Hepatocyte (in vitro differentiated cells): Measurements from ENCODE around the gene DNMT3A. TPM values are rescaled to one million over a fixed set of nuclear protein-coding genes. Genes with fewer than 3 reads are reported as not detected.

ENCODE experiments used
- DNase-seq: peaks from one replicate; pipeline ENCODE4 v3.0.0-alpha.2; 2016; ENCODE audit warnings: low spot score
- H2AFZ ChIP-seq: fragments of 200-600 bp; sonication (generic); 2 replicates; pipeline ENCODE4 v1.6.0; 2016; ENCODE audit warnings: antibody characterized with exemption, mild to moderate bottlenecking
- H3K27ac ChIP-seq: fragments of 200-600 bp; sonication (generic); 2 replicates; pipeline ENCODE4 v1.5.1; 2016; ENCODE audit warnings: mild to moderate bottlenecking
- H3K27me3 ChIP-seq: fragments of 200-600 bp; sonication (generic); 2 replicates; pipeline ENCODE4 v1.6.1; 2016
- H3K36me3 ChIP-seq: fragments of 200-600 bp; sonication (generic); replicated peaks from 2 replicates; pipeline ENCODE4 v1.5.1; 2016; ENCODE audit warnings: low read depth; ENCODE audit not compliant: insufficient read depth
- H3K4me1 ChIP-seq: fragments of 200-600 bp; sonication (generic); 2 replicates; pipeline ENCODE4 v1.5.1; 2016; ENCODE audit warnings: mild to moderate bottlenecking, moderate library complexity; ENCODE audit not compliant: insufficient read depth
- H3K4me2 ChIP-seq: fragments of 200-600 bp; sonication (generic); 2 replicates; pipeline ENCODE4 v1.6.0; 2016
- H3K4me3 ChIP-seq: fragments of 200-600 bp; sonication (generic); 2 replicates; pipeline ENCODE4 v1.5.1; 2016; ENCODE audit warnings: mild to moderate bottlenecking
- H3K79me2 ChIP-seq: fragments of 200-600 bp; sonication (generic); 2 replicates; pipeline ENCODE4 v1.6.0; 2017; ENCODE audit warnings: mild to moderate bottlenecking
- H3K9me2 ChIP-seq: fragments of 200-600 bp; sonication (generic); replicated peaks from 2 replicates; pipeline ENCODE4 v1.6.0; 2017; ENCODE audit warnings: mild to moderate bottlenecking; ENCODE audit not compliant: insufficient read depth
- H3K9me3 ChIP-seq: fragments of 200-600 bp; sonication (generic); 2 replicates; pipeline ENCODE4 v1.5.1; 2016; ENCODE audit warnings: low read depth, mild to moderate bottlenecking
- H4K20me1 ChIP-seq: fragments of 200-600 bp; sonication (generic); 2 replicates; pipeline ENCODE4 v1.6.0; 2016; ENCODE audit warnings: mild to moderate bottlenecking; ENCODE audit not compliant: insufficient read depth, poor library complexity, severe bottlenecking
- EZH2 ChIP-seq: fragments of 200-600 bp; sonication (generic); IDR thresholded peaks from 2 replicates; pipeline ENCODE4 v1.6.1; 2016; ENCODE audit warnings: antibody characterized with exemption, mild to moderate bottlenecking, borderline replicate concordance
- EZH2phosphoT487 ChIP-seq: fragments of 200-600 bp; sonication (generic); IDR thresholded peaks from one replicate; pipeline ENCODE4 v1.6.1; 2018; ENCODE audit warnings: antibody characterized with exemption, mild to moderate bottlenecking, low read depth, moderate library complexity; ENCODE audit not compliant: unreplicated experiment, severe bottlenecking
- WGBS: methylation state at CpG from one replicate; pipeline ENCODE4 v1.1.6; 2016; ENCODE audit warnings: low lambda C conversion rate; ENCODE audit errors: missing lambda C conversion rate; 5-methylcytosine and 5-hydroxymethylcytosine counted together
- polyA plus RNA-seq: library from polyadenylated mRNA; unstranded; fragments of >200 nt; fragmentation: Nextera tagmentation; extraction: Ambion mirVana; gene quantifications from 2 replicates; pipeline ENCODE4 v1.2.1, GENCODE V29; 2016
- total RNA-seq: library from RNA; depleted of rRNA; stranded (reverse); fragments of >200 nt; gene quantifications from 2 replicates; pipeline ENCODE4 v1.2.3, GENCODE V29; 2014
- TF ChIP-seq, protein P1 (sequence below): fragments of 200-600 bp; sonication (generic); IDR thresholded peaks from 2 replicates; pipeline ENCODE4 v1.5.1; 2016; ENCODE audit warnings: antibody characterized with exemption, mild to moderate bottlenecking; ENCODE audit not compliant: poor library complexity

Gene DNMT3A
- total and polyA plus RNA-seq, 2 experiments from 2014 or later, result 28.3 to 43.8 TPM

DNA sequence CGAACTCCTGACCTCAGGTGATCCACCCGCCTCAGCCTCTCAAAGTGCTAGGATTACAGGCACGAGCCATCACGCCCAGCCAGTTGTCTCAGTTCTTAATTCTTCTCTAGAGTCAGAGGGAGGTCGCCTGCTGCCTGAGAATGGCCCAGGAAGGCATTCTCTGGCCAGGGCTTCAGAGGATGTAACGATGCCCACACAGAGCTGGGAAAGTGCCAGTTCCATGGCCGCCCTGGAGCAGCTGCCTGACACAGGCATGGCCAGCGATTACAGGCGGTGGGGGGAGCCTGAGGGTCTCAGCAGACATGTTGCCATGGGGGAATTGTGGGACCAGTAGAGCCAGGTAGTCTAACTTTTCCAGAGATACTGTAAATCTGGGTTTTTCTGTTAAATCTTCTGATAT is 25.6 kb upstream of the DNMT3A start:
- Histone ChIP-seq H3K9me2 (no peaks in the 10 kb centered on the region), H3K4me3 (no peak overlapping the region), H3K4me1 (peaks cover 18% of the 10 kb centered on the region), H3K27ac (no peak overlapping the region), H3K9me3 (no peaks in the 10 kb centered on the region), H3K79me2 (no peaks in the 10 kb centered on the region), H3K4me2 (no peak overlapping the region), H3K36me3 (no peaks in the 10 kb centered on the region), H3K27me3 (no peaks in the 10 kb centered on the region), H2AFZ (no peak overlapping the region), H4K20me1 (no peaks in the 10 kb centered on the region)
- TF ChIP-seq EZH2phosphoT487, result no peak
- TF ChIP-seq, protein P1, sequence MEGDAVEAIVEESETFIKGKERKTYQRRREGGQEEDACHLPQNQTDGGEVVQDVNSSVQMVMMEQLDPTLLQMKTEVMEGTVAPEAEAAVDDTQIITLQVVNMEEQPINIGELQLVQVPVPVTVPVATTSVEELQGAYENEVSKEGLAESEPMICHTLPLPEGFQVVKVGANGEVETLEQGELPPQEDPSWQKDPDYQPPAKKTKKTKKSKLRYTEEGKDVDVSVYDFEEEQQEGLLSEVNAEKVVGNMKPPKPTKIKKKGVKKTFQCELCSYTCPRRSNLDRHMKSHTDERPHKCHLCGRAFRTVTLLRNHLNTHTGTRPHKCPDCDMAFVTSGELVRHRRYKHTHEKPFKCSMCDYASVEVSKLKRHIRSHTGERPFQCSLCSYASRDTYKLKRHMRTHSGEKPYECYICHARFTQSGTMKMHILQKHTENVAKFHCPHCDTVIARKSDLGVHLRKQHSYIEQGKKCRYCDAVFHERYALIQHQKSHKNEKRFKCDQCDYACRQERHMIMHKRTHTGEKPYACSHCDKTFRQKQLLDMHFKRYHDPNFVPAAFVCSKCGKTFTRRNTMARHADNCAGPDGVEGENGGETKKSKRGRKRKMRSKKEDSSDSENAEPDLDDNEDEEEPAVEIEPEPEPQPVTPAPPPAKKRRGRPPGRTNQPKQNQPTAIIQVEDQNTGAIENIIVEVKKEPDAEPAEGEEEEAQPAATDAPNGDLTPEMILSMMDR, result no peak
- no peak for TF ChIP-seq EZH2
- 93% methylated on average over 9 of the region's 9 CpGs for WGBS
- DNase-seq, result no peak

DNA sequence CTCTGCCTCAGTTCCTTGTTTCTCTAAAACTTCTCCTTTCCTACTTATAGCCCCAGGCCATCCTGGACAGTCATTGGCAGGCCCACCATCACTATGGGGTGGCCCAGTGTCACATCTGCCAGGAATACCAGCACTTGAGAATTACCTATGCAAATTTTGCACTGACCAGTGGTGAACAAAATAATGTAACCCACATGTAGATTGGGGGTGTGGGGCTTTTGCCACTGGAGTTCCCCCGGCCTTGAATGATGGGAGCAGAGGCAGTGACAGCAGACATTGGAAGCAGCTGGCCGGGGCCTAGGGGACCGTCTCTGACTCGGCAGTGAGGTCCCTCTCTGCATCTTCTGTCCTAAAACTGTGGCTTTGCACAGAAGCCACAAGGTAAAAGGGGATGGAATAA is 24.9 kb upstream of the DNMT3A start:
- H3K4me3 ChIP-seq, result no peak overlapping the region
- H3K27me3 ChIP-seq, result no peaks in the 10 kb centered on the region
- no peak for DNase-seq
- TF ChIP-seq, protein P1, result no peak
- TF ChIP-seq EZH2 (no peak), EZH2phosphoT487 (no peak)
- no peaks in the 10 kb centered on the region for H3K79me2 ChIP-seq
- no peak overlapping the region for H3K4me2 ChIP-seq
- H4K20me1 ChIP-seq, result no peaks in the 10 kb centered on the region
- H3K27ac ChIP-seq, result no peak overlapping the region
- no peak overlapping the region for H2AFZ ChIP-seq
- H3K9me2 ChIP-seq, result no peaks in the 10 kb centered on the region
- no peaks in the 10 kb centered on the region for H3K36me3 ChIP-seq
- 89% methylated on average over 4 of the region's 4 CpGs for WGBS
- peaks cover 18% of the 10 kb centered on the region for H3K4me1 ChIP-seq
- H3K9me3 ChIP-seq, result no peaks in the 10 kb centered on the region

DNA sequence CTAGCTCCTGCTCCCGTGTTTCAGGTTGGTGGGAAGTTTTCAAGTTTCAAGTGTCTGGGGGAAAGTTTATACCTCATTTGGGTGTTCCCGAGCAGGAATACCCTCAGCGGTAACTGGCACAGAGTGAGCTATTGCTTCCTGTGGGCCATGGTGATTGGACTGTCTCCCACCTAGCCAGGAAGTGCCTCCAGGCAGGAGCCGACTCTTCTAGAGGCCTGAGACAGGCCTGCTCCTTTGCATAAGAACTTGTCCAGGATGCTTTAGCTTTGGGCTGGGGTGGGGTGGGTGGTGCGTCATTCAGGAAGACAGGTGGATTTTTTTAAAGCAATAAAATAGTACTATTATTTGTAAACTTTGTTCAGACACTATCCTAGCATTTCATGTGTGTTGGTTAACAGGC is 23.5 kb upstream of the DNMT3A start:
- WGBS, result 55% methylated on average over 5 of the region's 5 CpGs
- H3K79me2 ChIP-seq, result no peaks in the 10 kb centered on the region
- H3K4me2 ChIP-seq, result no peak overlapping the region
- no peak for DNase-seq
- H3K4me3 ChIP-seq, result no peak overlapping the region
- peaks cover 11% of the 10 kb centered on the region for H3K4me1 ChIP-seq
- no peaks in the 10 kb centered on the region for H3K36me3 ChIP-seq
- TF ChIP-seq, protein P1, result no peak
- no peak for TF ChIP-seq EZH2
- TF ChIP-seq EZH2phosphoT487, result no peak
- no peak overlapping the region for H2AFZ ChIP-seq
- H3K9me2 ChIP-seq, result no peaks in the 10 kb centered on the region
- no peaks in the 10 kb centered on the region for H3K9me3 ChIP-seq
- no peaks in the 10 kb centered on the region for H4K20me1 ChIP-seq
- H3K27me3 ChIP-seq, result no peaks in the 10 kb centered on the region
- no peak overlapping the region for H3K27ac ChIP-seq

DNA sequence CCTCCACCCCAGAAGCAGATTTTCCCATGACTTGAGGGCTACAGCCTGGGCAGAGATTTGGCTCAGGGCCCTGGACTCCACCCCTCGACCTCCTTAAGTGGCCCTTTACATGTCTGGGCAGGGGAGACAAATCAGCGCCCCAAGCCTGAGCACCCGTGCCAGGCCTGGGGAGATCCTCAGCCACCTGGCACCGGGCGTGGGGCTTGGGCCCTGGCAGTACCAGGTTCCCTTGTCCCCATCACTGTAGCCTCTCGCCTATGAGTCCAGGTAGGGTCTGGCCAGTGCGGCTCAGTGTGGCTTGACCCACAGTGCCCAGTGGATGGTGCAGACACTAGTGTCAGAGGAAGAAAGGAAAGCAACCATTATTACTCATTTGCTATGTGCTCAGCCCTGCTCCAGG is 22.0 kb upstream of the DNMT3A start:
- TF ChIP-seq EZH2phosphoT487 (no peak), EZH2 (no peak)
- TF ChIP-seq, protein P1, result no peak
- Histone ChIP-seq H3K36me3 (no peaks in the 10 kb centered on the region), H2AFZ (no peak overlapping the region), H3K9me2 (no peaks in the 10 kb centered on the region), H3K27ac (no peak overlapping the region), H3K27me3 (no peaks in the 10 kb centered on the region), H3K4me3 (no peak overlapping the region), H4K20me1 (no peaks in the 10 kb centered on the region), H3K4me2 (no peak overlapping the region), H3K4me1 (no peaks in the 10 kb centered on the region), H3K9me3 (no peaks in the 10 kb centered on the region), H3K79me2 (no peaks in the 10 kb centered on the region)
- WGBS, result 98% methylated on average over 7 of the region's 7 CpGs
- no peak for DNase-seq
